AG04450 (cell line): ENCODE data around the gene CCNK. TPM values are rescaled to one million over a fixed set of nuclear protein-coding genes. Genes with fewer than 3 reads are reported as not detected.
A peak's percentile ranks its signal among the peaks of the same experiment; 100 is the strongest.

ENCODE experiments used
- CTCF ChIA-PET: fragments of 300-600, 350-600 bp; formaldehyde crosslinking; extraction: SDS; loops from one replicate; lab custom pipeline; 2022; ENCODE audit warnings: antibody characterized with exemption, inconsistent platforms; lab: Charles Lee
- POLR2A ChIA-PET: fragments of 350-600 bp; formaldehyde crosslinking; extraction: SDS; loops from one replicate; lab custom pipeline; 2021; ENCODE audit warnings: antibody characterized with exemption, inconsistent platforms; lab: Yijun Ruan, JAX
- DNase-seq: peaks from one replicate; pipeline ENCODE4 v3.0.0-alpha.2; 2011; ENCODE audit warnings: low read depth, low spot score
- H3K27ac ChIP-seq: one replicate; pipeline ENCODE4 v1.5.1; 2012; ENCODE audit warnings: low read depth, low read length, control low read depth
- H3K27me3 ChIP-seq: one replicate; pipeline ENCODE4 v1.6.0; 2012; ENCODE audit warnings: low read length; ENCODE audit not compliant: control insufficient read depth, insufficient read depth
- H3K4me3 ChIP-seq: 2 replicates; pipeline ENCODE4 v1.5.1; 2011; ENCODE audit warnings: mild to moderate bottlenecking, low read depth, low read length, control low read depth
- H3K9me3 ChIP-seq: 2 replicates; pipeline ENCODE4 v1.5.1; 2012; ENCODE audit warnings: low read length; ENCODE audit not compliant: control insufficient read depth, insufficient read depth
- polyA plus RNA-seq: library from polyadenylated mRNA; depleted of rRNA; stranded (reverse); fragments of >200 nt; gene quantifications from 2 replicates; pipeline ENCODE4 v1.2.3, GENCODE V29; 2011
- TF ChIP-seq, protein P1 (sequence below): IDR thresholded peaks from 2 replicates; pipeline ENCODE4 v1.5.1; 2011; ENCODE audit warnings: low read depth, low read length, control low read depth, inconsistent platforms

CCNK gene
- polyA plus RNA-seq, 1 experiment = 18.9 TPM

DNA sequence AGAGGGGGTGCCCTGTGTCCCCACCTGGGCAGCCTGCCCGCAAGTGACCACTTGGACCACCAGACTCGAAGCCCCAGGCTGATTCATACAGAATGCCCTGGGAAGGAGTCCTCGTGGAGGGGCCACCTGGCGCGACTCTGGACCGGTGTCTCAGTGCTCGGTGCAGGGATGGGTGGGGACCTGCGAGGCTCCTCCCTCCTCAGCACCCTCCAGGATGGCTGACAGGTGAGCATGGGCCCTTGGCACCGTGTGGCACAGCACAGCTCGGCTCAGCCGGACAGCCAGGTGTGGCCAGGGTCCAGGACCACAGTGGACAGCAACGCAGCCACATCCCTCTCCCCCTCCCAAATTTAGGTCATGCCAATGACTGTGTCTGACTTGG, 44.5 kb downstream of the CCNK start:
- H3K27ac ChIP-seq = no peak overlapping the region
- H3K27me3 ChIP-seq = no peaks in the 10 kb centered on the region
- ChIA-PET CTCF (interaction anchor here (0.6 to 5.0 kb wide), 3 partner anchors 29 to 103 kb away, joined by 4 to 27 read pairs (median 5); no protein-coding TSS in a partner anchor), POLR2A (no interaction called here)
- TF ChIP-seq, protein P1, sequence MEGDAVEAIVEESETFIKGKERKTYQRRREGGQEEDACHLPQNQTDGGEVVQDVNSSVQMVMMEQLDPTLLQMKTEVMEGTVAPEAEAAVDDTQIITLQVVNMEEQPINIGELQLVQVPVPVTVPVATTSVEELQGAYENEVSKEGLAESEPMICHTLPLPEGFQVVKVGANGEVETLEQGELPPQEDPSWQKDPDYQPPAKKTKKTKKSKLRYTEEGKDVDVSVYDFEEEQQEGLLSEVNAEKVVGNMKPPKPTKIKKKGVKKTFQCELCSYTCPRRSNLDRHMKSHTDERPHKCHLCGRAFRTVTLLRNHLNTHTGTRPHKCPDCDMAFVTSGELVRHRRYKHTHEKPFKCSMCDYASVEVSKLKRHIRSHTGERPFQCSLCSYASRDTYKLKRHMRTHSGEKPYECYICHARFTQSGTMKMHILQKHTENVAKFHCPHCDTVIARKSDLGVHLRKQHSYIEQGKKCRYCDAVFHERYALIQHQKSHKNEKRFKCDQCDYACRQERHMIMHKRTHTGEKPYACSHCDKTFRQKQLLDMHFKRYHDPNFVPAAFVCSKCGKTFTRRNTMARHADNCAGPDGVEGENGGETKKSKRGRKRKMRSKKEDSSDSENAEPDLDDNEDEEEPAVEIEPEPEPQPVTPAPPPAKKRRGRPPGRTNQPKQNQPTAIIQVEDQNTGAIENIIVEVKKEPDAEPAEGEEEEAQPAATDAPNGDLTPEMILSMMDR = no peak
- H3K9me3 ChIP-seq = no peaks in the 10 kb centered on the region; the same call in 1 of the 2 replicates
- DNase-seq = no peak
- H3K4me3 ChIP-seq = no peak overlapping the region

DNA sequence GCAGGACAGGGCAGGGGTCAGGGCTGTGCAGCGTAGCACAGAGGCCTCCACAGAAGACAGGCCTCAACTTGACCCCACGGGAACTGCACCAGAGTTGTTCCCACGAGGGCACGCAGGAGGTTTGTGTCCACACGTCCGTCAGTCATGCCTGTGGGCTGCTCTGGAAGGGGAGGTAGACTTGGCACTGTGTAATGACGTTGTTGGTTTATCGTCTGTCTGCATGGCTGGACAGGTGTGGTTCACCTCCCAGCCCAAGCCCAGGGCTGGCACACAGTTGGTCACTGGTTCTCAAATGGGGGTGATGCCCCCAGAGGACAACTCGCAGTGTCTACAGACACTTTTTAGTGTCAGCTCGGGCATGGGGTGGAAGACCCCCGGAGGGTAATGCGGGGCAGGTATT, 45.8 kb downstream of the CCNK start:
- H3K27me3 ChIP-seq = no peaks in the 10 kb centered on the region
- no peak overlapping the region for H3K27ac ChIP-seq
- ChIA-PET CTCF (no interaction called here), POLR2A (no interaction called here)
- TF ChIP-seq, protein P1 = no peak
- DNase-seq = no peak
- no peak overlapping the region for H3K4me3 ChIP-seq
- H3K9me3 ChIP-seq = no peaks in the 10 kb centered on the region; the same call in 1 of the 2 replicates

DNA sequence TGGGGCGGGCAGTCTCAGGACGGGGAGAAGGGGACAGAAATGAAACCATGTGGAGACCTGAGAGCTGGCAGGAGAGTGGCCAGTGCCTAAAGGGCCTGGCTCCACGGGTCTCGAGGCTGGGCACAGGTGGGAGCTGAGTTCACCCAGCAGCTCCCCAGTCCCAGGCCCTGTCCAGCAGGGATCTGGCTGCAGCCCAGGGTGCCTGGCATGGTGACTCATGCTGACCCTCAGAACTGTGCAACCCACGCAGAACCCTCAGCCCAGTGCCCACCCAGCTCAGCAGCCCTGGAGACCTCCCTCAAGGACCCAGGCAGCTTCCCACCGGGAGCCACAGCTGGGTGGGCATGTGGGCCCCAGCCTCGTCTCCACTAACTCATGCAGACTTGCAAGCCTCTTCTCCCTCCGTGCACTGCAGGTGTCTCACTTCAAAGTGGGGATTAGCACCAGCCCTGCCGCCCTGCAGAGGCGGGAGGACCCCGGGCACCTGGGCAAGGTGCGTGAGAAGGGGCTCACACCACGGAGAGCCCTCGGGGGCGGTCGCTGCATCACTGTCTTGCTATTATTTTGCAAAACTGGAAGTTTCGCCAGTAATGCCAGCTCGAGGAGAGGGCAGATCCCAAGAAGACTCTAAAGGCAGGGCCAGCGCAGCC, 46.3 kb downstream of the CCNK start:
- TF ChIP-seq, protein P1 = no peak
- Histone ChIP-seq H3K9me3 (no peaks in the 10 kb centered on the region; the same call in 1 of the 2 replicates), H3K4me3 (no peak overlapping the region), H3K27me3 (no peaks in the 10 kb centered on the region), H3K27ac (no peak overlapping the region)
- no peak for DNase-seq
- POLR2A ChIA-PET = no interaction called here
- CTCF ChIA-PET = no interaction called here

DNA sequence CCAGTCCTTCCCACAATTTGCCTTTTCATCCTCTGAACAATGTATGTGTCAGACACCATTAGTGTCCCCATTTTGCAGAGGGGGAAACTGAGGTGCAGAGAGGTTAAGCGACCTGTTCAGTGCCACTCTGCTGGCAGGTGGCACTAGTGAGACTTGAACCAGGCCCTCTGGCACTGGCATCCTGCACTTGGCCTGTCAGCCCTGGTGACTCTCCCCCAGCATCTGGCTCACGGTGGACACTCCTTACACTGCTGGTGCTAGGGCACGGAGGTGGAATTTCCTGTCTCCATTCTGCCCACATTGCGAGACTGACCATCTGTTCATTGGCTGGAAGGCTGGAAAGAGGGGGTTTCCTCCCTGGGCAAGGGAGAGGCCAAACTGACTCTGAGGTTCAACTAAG, 48.7 kb downstream of the CCNK start:
- no peak overlapping the region for H3K27ac ChIP-seq
- POLR2A ChIA-PET = no interaction called here
- H3K27me3 ChIP-seq = no peaks in the 10 kb centered on the region
- no peaks in the 10 kb centered on the region; the same call in 1 of the 2 replicates for H3K9me3 ChIP-seq
- TF ChIP-seq, protein P1 = no peak
- DNase-seq = no peak
- CTCF ChIA-PET = no interaction called here
- no peak overlapping the region for H3K4me3 ChIP-seq

DNA sequence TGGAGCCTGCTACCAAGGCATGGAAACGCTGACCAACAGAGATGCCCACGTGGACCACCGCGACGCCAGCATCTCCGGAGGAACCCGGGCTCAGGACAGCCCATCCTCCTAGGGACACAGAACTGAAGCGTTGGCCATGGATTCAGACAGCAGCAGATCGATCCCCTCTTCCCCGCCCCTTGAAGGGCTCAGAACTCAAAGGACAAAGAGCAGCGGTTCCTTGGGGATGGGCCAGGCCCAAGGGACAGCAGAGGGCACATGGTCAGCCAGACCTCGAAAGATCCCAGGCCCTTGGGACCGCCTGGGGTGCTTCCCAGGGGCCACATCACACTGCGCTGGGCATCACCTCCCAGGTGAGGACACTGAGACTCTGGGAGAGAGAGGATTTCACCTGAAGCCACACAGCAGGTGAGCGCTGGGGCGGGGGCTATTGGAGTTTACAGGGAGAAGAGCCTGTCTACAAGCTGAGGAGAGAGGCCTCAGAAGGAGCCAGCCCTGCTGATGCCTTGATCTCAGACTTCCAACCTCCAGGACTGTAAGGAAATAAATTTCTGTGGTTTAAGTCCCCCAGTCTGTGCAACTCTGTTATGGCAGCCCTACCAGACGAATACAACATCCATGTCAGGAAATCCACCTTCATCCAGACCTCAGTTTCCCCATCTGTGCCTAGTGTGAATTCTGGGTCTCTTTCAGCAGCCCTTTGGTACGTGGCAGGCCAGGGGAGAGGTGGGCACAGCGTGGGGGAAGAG, 49.4 kb downstream of the CCNK start:
- TF ChIP-seq, protein P1 = no peak
- Histone ChIP-seq H3K27ac (peak overlapping the region; percentile 78), H3K9me3 (no peaks in the 10 kb centered on the region; the same call in 1 of the 2 replicates), H3K4me3 (no peak overlapping the region), H3K27me3 (no peaks in the 10 kb centered on the region)
- DNase-seq = no peak
- POLR2A ChIA-PET = interaction anchor here (0.6 kb wide), 2 partner anchors 134 to 137 kb away, joined by 3 read pairs; no protein-coding TSS in a partner anchor
- CTCF ChIA-PET = interaction anchor here (0.6 kb wide), 1 partner anchor 45 kb away, joined by 4 read pairs; no protein-coding TSS in a partner anchor
